ENCODE measurements around the gene ARHGAP6. TPM values are rescaled to one million over a fixed set of nuclear protein-coding genes. Genes with fewer than 3 reads are reported as not detected.

Gene ARHGAP6
- total RNA-seq, 1 experiment from 2014 or later, result 0.10 TPM

- ATAC-seq (no peak), DNase-seq (ENCODE audit: low read depth, low spot score) (no peak)
- Histone ChIP-seq H3K36me3 (ENCODE audit: control insufficient read depth in 1 of 2, insufficient read depth in 2 of 2, low read length in 2 of 2) (no peaks in the 10 kb centered on the region), H4K20me1 (ENCODE audit: insufficient read depth) (no peaks in the 10 kb centered on the region), H3K27ac (ENCODE audit: low read depth, low read length) (no peak overlapping the region), H3K4me1 (ENCODE audit: control insufficient read depth in 1 of 2, insufficient read depth in 2 of 2, low read length in 2 of 2) (no peaks in the 10 kb centered on the region), H3K4me2 (ENCODE audit: low read length) (no peak overlapping the region), H3K9ac (ENCODE audit: low read length) (no peak overlapping the region), H3K4me3 (replicated peaks in 1 of 2; ENCODE audit: low read depth in 1 of 2, low read length in 2 of 2) (no peak overlapping the region), H3K79me2 (ENCODE audit: insufficient read depth, low read length) (no peaks in the 10 kb centered on the region), H3K27me3 (ENCODE audit: insufficient read depth, low read length) (no peaks in the 10 kb centered on the region), H3K9me3 (ENCODE audit: control insufficient read depth in 1 of 2, insufficient read depth in 1 of 2, low read depth in 1 of 2, low read length in 2 of 2) (no peaks in the 10 kb centered on the region), H2AFZ (ENCODE audit: low read depth, low read length, poor library complexity, severe bottlenecking) (no peak overlapping the region), H3K9me2 (ENCODE audit: insufficient read depth) (no peaks in the 10 kb centered on the region)
- intact Hi-C loops (cut with micrococcal nuclease), result no loop called here
- no TSS peak for BruUV-seq (replicated peaks)
- ChIA-PET POLR2A (no interaction called here), CTCF (no interaction called here), RAD21 (ENCODE audit: low non-redundant PET in 1 of 2, low total read pairs in 2 of 2, uncharacterized antibody in 2 of 2, unreplicated experiment in 2 of 2) (no interaction called here)
- TF ChIP-seq SP1 (IDR thresholded peaks at IDR 0.05; ENCODE audit: low read depth) (no peak), YY1 (IDR thresholded peaks at IDR 0.05; ENCODE audit: extremely low read depth, insufficient replicate concordance, low read depth, low read length) (no peak), ZFX (IDR thresholded peaks at IDR 0.05) (no peak)
Observed at GRCh38 chrX:11600578-11600977, 65.1 kb downstream of the ARHGAP6 start.

GRCh38 chrX:11597479-11597878, 68.2 kb downstream of the ARHGAP6 start:
- ChIA-PET RAD21 (ENCODE audit: low non-redundant PET in 1 of 2, low total read pairs in 2 of 2, uncharacterized antibody in 2 of 2, unreplicated experiment in 2 of 2) (no interaction called here), CTCF (no interaction called here), POLR2A (no interaction called here)
- H4K20me1 ChIP-seq (ENCODE audit: insufficient read depth), result no peaks in the 10 kb centered on the region
- no peaks in the 10 kb centered on the region for H3K36me3 ChIP-seq (ENCODE audit: control insufficient read depth in 1 of 2, insufficient read depth in 2 of 2, low read length in 2 of 2)
- no peaks in the 10 kb centered on the region for H3K27me3 ChIP-seq (ENCODE audit: insufficient read depth, low read length)
- no peak overlapping the region for H3K27ac ChIP-seq (ENCODE audit: low read depth, low read length)
- H3K9ac ChIP-seq (ENCODE audit: low read length), result no peak overlapping the region
- no peaks in the 10 kb centered on the region for H3K4me1 ChIP-seq (ENCODE audit: control insufficient read depth in 1 of 2, insufficient read depth in 2 of 2, low read length in 2 of 2)
- no peak for ATAC-seq
- no peak overlapping the region for H3K4me3 ChIP-seq (replicated peaks in 1 of 2; ENCODE audit: low read depth in 1 of 2, low read length in 2 of 2)
- intact Hi-C loops (cut with micrococcal nuclease), result no loop called here
- BruUV-seq (replicated peaks), result no TSS peak
- H3K79me2 ChIP-seq (ENCODE audit: insufficient read depth, low read length), result no peaks in the 10 kb centered on the region
- no peak for DNase-seq (ENCODE audit: low read depth, low spot score)
- H3K4me2 ChIP-seq (ENCODE audit: low read length), result no peak overlapping the region
- H3K9me3 ChIP-seq (ENCODE audit: control insufficient read depth in 1 of 2, insufficient read depth in 1 of 2, low read depth in 1 of 2, low read length in 2 of 2), result no peaks in the 10 kb centered on the region
- no peak overlapping the region for H2AFZ ChIP-seq (ENCODE audit: low read depth, low read length, poor library complexity, severe bottlenecking)
- H3K9me2 ChIP-seq (ENCODE audit: insufficient read depth), result no peaks in the 10 kb centered on the region
- TF ChIP-seq CBX3 (IDR thresholded peaks at IDR 0.05; ENCODE audit: low read depth) (no peak), RAD21 (IDR thresholded peaks at IDR 0.05; ENCODE audit: low read depth) (no peak), TCF7L2 (IDR thresholded peaks at IDR 0.05; ENCODE audit: borderline replicate concordance, extremely low read depth, insufficient read depth, insufficient read length) (no peak), EGR1 (IDR thresholded peaks at IDR 0.05; ENCODE audit: low read depth) (no peak), CEBPB (IDR thresholded peaks at IDR 0.05; ENCODE audit: low read depth) (no peak), ZBTB33 (IDR thresholded peaks at IDR 0.05; ENCODE audit: extremely low read depth, insufficient replicate concordance, low read length) (no peak), ELF1 (IDR thresholded peaks at IDR 0.05; ENCODE audit: borderline replicate concordance, low read depth) (no peak), CTCF (IDR thresholded peaks at IDR 0.05 in 2 of 3, conservative IDR thresholded peaks at IDR 0.05 in 1 of 3; ENCODE audit: borderline replicate concordance in 1 of 3, insufficient read depth in 1 of 3, low read depth in 2 of 3, low read length in 2 of 3) (no peak), ZNF274 (IDR thresholded peaks at IDR 0.05; ENCODE audit: low read depth, low read length) (no peak), SRF (IDR thresholded peaks at IDR 0.05; ENCODE audit: low read depth) (no peak), JUND (IDR thresholded peaks at IDR 0.05) (no peak)
- TF ChIP-seq, protein P1, sequence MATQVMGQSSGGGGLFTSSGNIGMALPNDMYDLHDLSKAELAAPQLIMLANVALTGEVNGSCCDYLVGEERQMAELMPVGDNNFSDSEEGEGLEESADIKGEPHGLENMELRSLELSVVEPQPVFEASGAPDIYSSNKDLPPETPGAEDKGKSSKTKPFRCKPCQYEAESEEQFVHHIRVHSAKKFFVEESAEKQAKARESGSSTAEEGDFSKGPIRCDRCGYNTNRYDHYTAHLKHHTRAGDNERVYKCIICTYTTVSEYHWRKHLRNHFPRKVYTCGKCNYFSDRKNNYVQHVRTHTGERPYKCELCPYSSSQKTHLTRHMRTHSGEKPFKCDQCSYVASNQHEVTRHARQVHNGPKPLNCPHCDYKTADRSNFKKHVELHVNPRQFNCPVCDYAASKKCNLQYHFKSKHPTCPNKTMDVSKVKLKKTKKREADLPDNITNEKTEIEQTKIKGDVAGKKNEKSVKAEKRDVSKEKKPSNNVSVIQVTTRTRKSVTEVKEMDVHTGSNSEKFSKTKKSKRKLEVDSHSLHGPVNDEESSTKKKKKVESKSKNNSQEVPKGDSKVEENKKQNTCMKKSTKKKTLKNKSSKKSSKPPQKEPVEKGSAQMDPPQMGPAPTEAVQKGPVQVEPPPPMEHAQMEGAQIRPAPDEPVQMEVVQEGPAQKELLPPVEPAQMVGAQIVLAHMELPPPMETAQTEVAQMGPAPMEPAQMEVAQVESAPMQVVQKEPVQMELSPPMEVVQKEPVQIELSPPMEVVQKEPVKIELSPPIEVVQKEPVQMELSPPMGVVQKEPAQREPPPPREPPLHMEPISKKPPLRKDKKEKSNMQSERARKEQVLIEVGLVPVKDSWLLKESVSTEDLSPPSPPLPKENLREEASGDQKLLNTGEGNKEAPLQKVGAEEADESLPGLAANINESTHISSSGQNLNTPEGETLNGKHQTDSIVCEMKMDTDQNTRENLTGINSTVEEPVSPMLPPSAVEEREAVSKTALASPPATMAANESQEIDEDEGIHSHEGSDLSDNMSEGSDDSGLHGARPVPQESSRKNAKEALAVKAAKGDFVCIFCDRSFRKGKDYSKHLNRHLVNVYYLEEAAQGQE (IDR thresholded peaks at IDR 0.05; ENCODE audit: low read depth), result no peak

Data from HCT116 (cell line).